GM19467 (cell line): Measurements from ENCODE around the gene LRRK2.
"Not testable (repeated sequence)": the region's sequence is repeated elsewhere in the genome, so short reads cannot be mapped to it uniquely, and the experiment has no call there.

Experiments used
- ATAC-seq: cut with Tn5 transposase; IDR thresholded peaks from one replicate; pipeline ENCODE4 v1.9.1; 2021; ENCODE audit warnings: mild to moderate bottlenecking, moderate library complexity; ENCODE audit not compliant: unreplicated experiment

LRRK2 gene

GRCh38 chr12:40312982-40313576, 88.3 kb downstream of the LRRK2 start:
- no peak for ATAC-seq

- ATAC-seq, result peak; percentile 61
Measured at GRCh38 chr12:40313928-40314327, 89.1 kb downstream of the LRRK2 start.

- ATAC-seq, result no peak
Measured at GRCh38 chr12:40314927-40315326, 90.1 kb downstream of the LRRK2 start.

- no peak for ATAC-seq
Measured at GRCh38 chr12:40315375-40315774, 90.6 kb downstream of the LRRK2 start.

- no peak for ATAC-seq
Measured at GRCh38 chr12:40324261-40324660, 99.5 kb downstream of the LRRK2 start.

GRCh38 chr12:40325349-40325960, 100.7 kb downstream of the LRRK2 start:
- ATAC-seq, result no peak

GRCh38 chr12:40327535-40327934, 102.7 kb downstream of the LRRK2 start:
- ATAC-seq, result no peak

GRCh38 chr12:40330180-40330579, 105.4 kb downstream of the LRRK2 start:
- ATAC-seq, result no peak

- no peak for ATAC-seq
Measured at GRCh38 chr12:40331886-40332285, 107.1 kb downstream of the LRRK2 start.

- ATAC-seq, result no peak
Measured at GRCh38 chr12:40335991-40336390, 111.2 kb downstream of the LRRK2 start.

GRCh38 chr12:40336573-40337199, 111.9 kb downstream of the LRRK2 start:
- ATAC-seq, result no peak

- ATAC-seq, result no peak
Measured at GRCh38 chr12:40338071-40338470, 113.3 kb downstream of the LRRK2 start.

- ATAC-seq, result no peak
Measured at GRCh38 chr12:40338621-40339020, 113.8 kb downstream of the LRRK2 start.

- no peak for ATAC-seq
Measured at GRCh38 chr12:40342010-40342409, 117.2 kb downstream of the LRRK2 start.

GRCh38 chr12:40343124-40343523, 118.3 kb downstream of the LRRK2 start:
- ATAC-seq, result no peak

GRCh38 chr12:40344312-40344711, 119.5 kb downstream of the LRRK2 start:
- ATAC-seq, result no peak

- no peak for ATAC-seq
Measured at GRCh38 chr12:40351976-40352375, 127.2 kb downstream of the LRRK2 start.

GRCh38 chr12:40375076-40375475, 150.3 kb downstream of the LRRK2 start:
- peak; percentile 46 for ATAC-seq

- ATAC-seq, result no peak
Measured at GRCh38 chr12:40376533-40377267, 151.9 kb downstream of the LRRK2 start.

- no peak for ATAC-seq
Measured at GRCh38 chr12:40378691-40379090, 153.9 kb downstream of the LRRK2 start.

- peak; percentile 70 for ATAC-seq
Measured at GRCh38 chr12:40382217-40382616, 157.4 kb downstream of the LRRK2 start.

- ATAC-seq, result not testable (repeated sequence)
Measured at GRCh38 chr12:40387279-40387678, 162.5 kb downstream of the LRRK2 start.
